GM12874 (cell line): ENCODE measurements around the gene EML1.

Experiments
- TF ChIP-seq, protein P1 (sequence below): IDR thresholded peaks from 2 replicates; pipeline ENCODE4 v1.5.1; 2011; ENCODE audit warnings: low read depth, mild to moderate bottlenecking, control low read depth, low read length, moderate library complexity; ENCODE audit not compliant: insufficient read depth

The EML1 gene

GRCh38 chr14:99887407-99887806, 94.2 kb downstream of the EML1 start:
- TF ChIP-seq, protein P1, sequence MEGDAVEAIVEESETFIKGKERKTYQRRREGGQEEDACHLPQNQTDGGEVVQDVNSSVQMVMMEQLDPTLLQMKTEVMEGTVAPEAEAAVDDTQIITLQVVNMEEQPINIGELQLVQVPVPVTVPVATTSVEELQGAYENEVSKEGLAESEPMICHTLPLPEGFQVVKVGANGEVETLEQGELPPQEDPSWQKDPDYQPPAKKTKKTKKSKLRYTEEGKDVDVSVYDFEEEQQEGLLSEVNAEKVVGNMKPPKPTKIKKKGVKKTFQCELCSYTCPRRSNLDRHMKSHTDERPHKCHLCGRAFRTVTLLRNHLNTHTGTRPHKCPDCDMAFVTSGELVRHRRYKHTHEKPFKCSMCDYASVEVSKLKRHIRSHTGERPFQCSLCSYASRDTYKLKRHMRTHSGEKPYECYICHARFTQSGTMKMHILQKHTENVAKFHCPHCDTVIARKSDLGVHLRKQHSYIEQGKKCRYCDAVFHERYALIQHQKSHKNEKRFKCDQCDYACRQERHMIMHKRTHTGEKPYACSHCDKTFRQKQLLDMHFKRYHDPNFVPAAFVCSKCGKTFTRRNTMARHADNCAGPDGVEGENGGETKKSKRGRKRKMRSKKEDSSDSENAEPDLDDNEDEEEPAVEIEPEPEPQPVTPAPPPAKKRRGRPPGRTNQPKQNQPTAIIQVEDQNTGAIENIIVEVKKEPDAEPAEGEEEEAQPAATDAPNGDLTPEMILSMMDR: no peak

GRCh38 chr14:99888149-99888548, 94.9 kb downstream of the EML1 start:
- TF ChIP-seq, protein P1: no peak

DNA sequence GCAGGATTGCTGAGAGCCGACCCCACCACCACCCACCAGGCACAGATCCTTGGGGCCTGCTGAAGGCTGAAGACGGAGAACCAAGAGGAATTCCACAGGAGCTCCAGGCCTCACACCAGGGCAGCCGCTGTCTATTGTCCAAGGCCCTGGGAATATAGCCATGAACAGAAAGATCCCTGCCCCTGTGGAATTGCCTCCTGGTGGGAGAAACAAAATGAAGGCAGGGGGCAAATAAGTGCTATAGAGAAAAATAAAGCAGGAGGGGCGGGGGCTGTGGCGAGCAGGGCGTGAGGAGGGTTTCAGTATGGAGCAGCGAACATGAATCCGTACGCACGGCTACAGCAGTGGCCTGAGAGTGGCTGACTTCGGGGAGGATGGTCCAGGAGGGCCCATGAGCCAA, 96.1 kb downstream of the EML1 start:
- TF ChIP-seq, protein P1: no peak

DNA sequence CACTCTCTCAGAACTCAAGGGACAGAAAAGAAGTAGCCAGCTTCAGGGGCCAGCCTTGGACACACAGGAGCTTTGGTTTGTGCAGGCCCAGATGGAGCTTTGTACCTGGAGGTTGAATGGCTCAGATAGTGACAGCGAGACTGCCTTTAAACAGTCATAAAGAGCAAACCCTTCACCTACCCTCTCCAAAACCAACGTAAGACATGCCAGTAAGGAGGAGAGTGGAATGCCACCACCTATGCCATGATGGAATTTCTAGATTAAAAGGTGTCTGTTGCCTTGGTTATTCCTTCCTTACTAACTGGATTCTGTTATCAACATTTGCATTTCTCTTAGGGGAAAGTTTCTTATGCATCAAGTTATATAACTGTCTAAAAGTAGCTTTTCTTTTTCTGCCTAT, 98.1 kb downstream of the EML1 start:
- TF ChIP-seq, protein P1: no peak

GRCh38 chr14:99891900-99892299, 98.7 kb downstream of the EML1 start:
- TF ChIP-seq, protein P1: no peak

DNA sequence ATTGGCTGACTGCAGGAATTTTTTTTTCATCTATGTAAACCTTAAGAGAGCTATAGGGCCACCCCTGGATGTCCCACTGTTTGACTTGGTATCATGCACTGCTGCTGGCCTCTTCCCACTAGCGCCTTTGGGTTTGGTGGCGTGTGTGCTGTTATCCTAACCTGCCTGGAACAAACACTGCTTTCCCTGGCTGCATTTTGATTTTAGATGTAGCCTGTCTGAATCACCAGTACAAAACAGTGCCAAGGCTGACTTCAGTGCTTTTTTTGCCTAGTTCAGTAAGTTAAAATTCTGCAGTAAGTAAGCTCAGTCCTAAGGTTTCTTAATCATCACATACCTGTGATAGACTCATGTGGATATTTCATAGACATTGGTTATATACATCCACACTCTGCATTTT, 99.2 kb downstream of the EML1 start:
- TF ChIP-seq, protein P1: no peak

DNA sequence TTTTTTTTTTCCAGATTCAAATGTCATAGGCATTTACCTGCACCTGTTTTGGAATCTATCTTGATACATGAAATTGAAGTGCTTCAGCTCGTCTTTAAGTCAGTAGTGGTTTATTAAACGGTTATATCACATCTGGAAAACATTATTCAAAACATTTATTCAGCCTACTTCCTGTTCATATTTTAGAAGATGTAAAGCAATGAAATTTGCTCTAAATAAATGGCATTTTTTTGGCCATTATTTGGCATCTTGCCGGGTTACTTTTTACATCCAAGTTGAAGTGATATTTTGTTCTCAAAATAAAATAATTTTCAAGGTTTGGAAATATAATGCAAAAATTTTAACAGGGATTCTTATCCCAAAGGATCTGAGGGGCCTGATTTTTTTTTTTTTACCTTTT, 103.1 kb downstream of the EML1 start:
- TF ChIP-seq, protein P1: no peak

DNA sequence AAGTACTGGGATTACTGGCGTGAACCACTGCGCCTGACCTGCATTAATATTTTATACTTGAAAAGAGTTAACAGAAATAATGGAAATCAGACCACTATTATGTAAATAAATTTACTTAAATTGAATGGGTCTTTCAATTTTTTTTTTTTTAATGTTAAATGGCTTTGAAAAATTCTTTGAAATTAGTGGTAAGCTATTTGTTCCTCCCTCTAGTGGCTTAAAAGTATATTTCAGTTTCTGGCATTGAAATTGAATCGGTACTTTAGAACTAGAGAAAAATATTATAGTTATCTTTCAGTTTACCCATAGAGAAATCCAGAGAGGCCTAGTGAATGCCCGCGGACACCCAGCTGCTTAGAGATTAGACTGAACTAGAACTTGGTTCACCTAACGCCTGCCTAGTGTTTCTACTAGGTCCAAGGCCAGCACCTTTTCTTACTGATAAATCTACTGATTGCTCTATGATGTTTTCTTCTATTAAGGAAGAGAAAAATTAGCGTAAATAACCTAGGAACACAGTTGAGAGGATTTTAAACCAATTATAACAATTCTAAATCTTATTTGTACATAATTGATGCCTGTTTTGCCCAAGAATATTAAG, 106.5 kb downstream of the EML1 start:
- TF ChIP-seq, protein P1: no peak
